Activated CD8-positive, alpha-beta memory T cell treated with anti-CD3 and anti-CD28 coated beads, Interleukin-2, amount 10 ng/mL, durations not matched to agents 7 days and 5 days (primary cell): Measurements from ENCODE around the gene SIPA1L3. TPM values are rescaled to one million over a fixed set of nuclear protein-coding genes. Genes with fewer than 3 reads are reported as not detected.

ENCODE experiments used
- ATAC-seq: fragments of 150-1000 bp; cut with Tn5 transposase; one replicate; pipeline ENCODE4 v1.10.0; 2021; ENCODE audit warnings: moderate library complexity
- CTCF ChIA-PET: fragments of 350-600 bp; sonication (Branson Sonifier 250); formaldehyde crosslinking; loops from one replicate; lab custom pipeline; 2021; ENCODE audit warnings: antibody characterized with exemption; lab: Charles Lee
- DNase-seq: peaks from one replicate; pipeline ENCODE4 v3.0.0-alpha.2; 2020
- H3K27ac Mint-ChIP-seq: one replicate; pipeline ENCODE4 v1.8.0; 2021; ENCODE audit warnings: mild to moderate bottlenecking, mixed read lengths
- H3K27me3 Mint-ChIP-seq: one replicate; pipeline ENCODE4 v1.8.0; 2021; ENCODE audit warnings: mixed read lengths
- H3K36me3 Mint-ChIP-seq: one replicate; pipeline ENCODE4 v1.8.0; 2021; ENCODE audit warnings: mild to moderate bottlenecking, mixed read lengths
- H3K4me1 Mint-ChIP-seq: one replicate; pipeline ENCODE4 v1.8.0; 2021; ENCODE audit warnings: mixed read lengths
- H3K4me3 Mint-ChIP-seq: one replicate; pipeline ENCODE4 v1.8.0; 2021; ENCODE audit warnings: mild to moderate bottlenecking, moderate library complexity, mixed read lengths
- H3K9me3 Mint-ChIP-seq: one replicate; pipeline ENCODE4 v1.8.0; 2022; ENCODE audit warnings: low read depth, mixed read lengths
- total RNA-seq, 2 experiments: library from RNA; stranded (reverse); gene quantifications; one replicate each; pipeline ENCODE4 v1.2.3, GENCODE V29; 2021

SIPA1L3 gene
- total RNA-seq, 2 experiments from 2014 or later = 16.6 to 21.6 TPM

GRCh38 chr19:37926711-37927110 is 19.7 kb downstream of the SIPA1L3 start:
- H3K9me3 Mint-ChIP-seq = no peaks in the 10 kb centered on the region
- no peak overlapping the region for H3K27ac Mint-ChIP-seq
- no peaks in the 10 kb centered on the region for H3K27me3 Mint-ChIP-seq
- H3K4me1 Mint-ChIP-seq = no peaks in the 10 kb centered on the region
- DNase-seq (no peak), ATAC-seq (no peak)
- CTCF ChIA-PET = no interaction called here
- no peak overlapping the region for H3K4me3 Mint-ChIP-seq
- H3K36me3 Mint-ChIP-seq = peaks cover 7% of the 10 kb centered on the region

- ATAC-seq = no peak
- Mint-ChIP-seq H3K9me3 (no peaks in the 10 kb centered on the region), H3K27ac (no peak overlapping the region), H3K4me3 (no peak overlapping the region), H3K4me1 (no peaks in the 10 kb centered on the region), H3K27me3 (no peaks in the 10 kb centered on the region), H3K36me3 (peaks cover 7% of the 10 kb centered on the region)
- CTCF ChIA-PET = no interaction called here
- DNase-seq = no peak
Observed at GRCh38 chr19:37928527-37929286, 21.7 kb downstream of the SIPA1L3 start.

- H3K4me3 Mint-ChIP-seq = no peak overlapping the region
- DNase-seq (no peak), ATAC-seq (no peak)
- no peak overlapping the region for H3K27ac Mint-ChIP-seq
- no peaks in the 10 kb centered on the region for H3K9me3 Mint-ChIP-seq
- H3K4me1 Mint-ChIP-seq = no peaks in the 10 kb centered on the region
- H3K36me3 Mint-ChIP-seq = peaks cover 7% of the 10 kb centered on the region
- no peaks in the 10 kb centered on the region for H3K27me3 Mint-ChIP-seq
- CTCF ChIA-PET = no interaction called here
Observed at GRCh38 chr19:37929355-37929923, 22.4 kb downstream of the SIPA1L3 start.

GRCh38 chr19:37930416-37930815 is 23.4 kb downstream of the SIPA1L3 start:
- ATAC-seq = no peak
- H3K4me1 Mint-ChIP-seq = no peaks in the 10 kb centered on the region
- H3K27ac Mint-ChIP-seq = no peak overlapping the region
- CTCF ChIA-PET = interaction anchor here (0.7 kb wide), 1 partner anchor 32 kb away, joined by 4 read pairs; no protein-coding TSS in a partner anchor
- H3K4me3 Mint-ChIP-seq = no peak overlapping the region
- peaks cover 8% of the 10 kb centered on the region for H3K36me3 Mint-ChIP-seq
- H3K9me3 Mint-ChIP-seq = peaks cover 7% of the 10 kb centered on the region
- H3K27me3 Mint-ChIP-seq = no peaks in the 10 kb centered on the region
- no peak for DNase-seq

GRCh38 chr19:37931881-37932655 is 25.1 kb downstream of the SIPA1L3 start:
- CTCF ChIA-PET = no interaction called here
- no peak overlapping the region for H3K27ac Mint-ChIP-seq
- no peak for DNase-seq
- H3K4me3 Mint-ChIP-seq = no peak overlapping the region
- no peaks in the 10 kb centered on the region for H3K27me3 Mint-ChIP-seq
- ATAC-seq = no peak
- no peaks in the 10 kb centered on the region for H3K4me1 Mint-ChIP-seq
- H3K36me3 Mint-ChIP-seq = peaks cover 12% of the 10 kb centered on the region
- H3K9me3 Mint-ChIP-seq = peaks cover 12% of the 10 kb centered on the region

- CTCF ChIA-PET = interaction anchor here (0.6 kb wide), 1 partner anchor 1558 kb away, joined by 4 read pairs; no protein-coding TSS in a partner anchor
- DNase-seq (no peak), ATAC-seq (no peak)
- H3K9me3 Mint-ChIP-seq = peaks cover 12% of the 10 kb centered on the region
- H3K36me3 Mint-ChIP-seq = peaks cover 14% of the 10 kb centered on the region
- H3K27ac Mint-ChIP-seq = no peak overlapping the region
- H3K4me3 Mint-ChIP-seq = no peak overlapping the region
- H3K4me1 Mint-ChIP-seq = no peaks in the 10 kb centered on the region
- no peaks in the 10 kb centered on the region for H3K27me3 Mint-ChIP-seq
Observed at GRCh38 chr19:37932985-37933936, 26.3 kb downstream of the SIPA1L3 start.

GRCh38 chr19:37933937-37934358 is 26.9 kb downstream of the SIPA1L3 start:
- H3K27ac Mint-ChIP-seq = no peak overlapping the region
- CTCF ChIA-PET = interaction anchor here (0.6 kb wide), 1 partner anchor 1559 kb away, joined by 4 read pairs; no protein-coding TSS in a partner anchor

GRCh38 chr19:37935341-37935740 is 28.3 kb downstream of the SIPA1L3 start:
- H3K27me3 Mint-ChIP-seq = no peaks in the 10 kb centered on the region
- ATAC-seq (no peak), DNase-seq (no peak)
- no peak overlapping the region for H3K4me3 Mint-ChIP-seq
- CTCF ChIA-PET = no interaction called here
- no peaks in the 10 kb centered on the region for H3K4me1 Mint-ChIP-seq
- peaks cover 16% of the 10 kb centered on the region for H3K36me3 Mint-ChIP-seq
- H3K27ac Mint-ChIP-seq = no peak overlapping the region
- H3K9me3 Mint-ChIP-seq = peaks cover 15% of the 10 kb centered on the region

More at GRCh38 chr19:37933937-37934358, 26.9 kb downstream of the SIPA1L3 start:
- Mint-ChIP-seq H3K36me3 (peaks cover 15% of the 10 kb centered on the region), H3K4me3 (no peak overlapping the region), H3K27me3 (no peaks in the 10 kb centered on the region), H3K4me1 (no peaks in the 10 kb centered on the region), H3K9me3 (peaks cover 13% of the 10 kb centered on the region)
- no peak for DNase-seq
- no peak for ATAC-seq

GRCh38 chr19:37936166-37936565 is 29.2 kb downstream of the SIPA1L3 start:
- H3K36me3 Mint-ChIP-seq = peaks cover 10% of the 10 kb centered on the region
- DNase-seq (no peak), ATAC-seq (no peak)
- H3K4me1 Mint-ChIP-seq = no peaks in the 10 kb centered on the region
- no peak overlapping the region for H3K4me3 Mint-ChIP-seq
- no peak overlapping the region for H3K27ac Mint-ChIP-seq
- H3K27me3 Mint-ChIP-seq = no peaks in the 10 kb centered on the region
- CTCF ChIA-PET = no interaction called here
- H3K9me3 Mint-ChIP-seq = peaks cover 15% of the 10 kb centered on the region

- no peaks in the 10 kb centered on the region for H3K27me3 Mint-ChIP-seq
- DNase-seq = no peak
- H3K4me3 Mint-ChIP-seq = no peak overlapping the region
- no peak overlapping the region for H3K27ac Mint-ChIP-seq
- ATAC-seq = no peak
- H3K9me3 Mint-ChIP-seq = peaks cover 15% of the 10 kb centered on the region
- CTCF ChIA-PET = no interaction called here
- H3K4me1 Mint-ChIP-seq = no peaks in the 10 kb centered on the region
- H3K36me3 Mint-ChIP-seq = peaks cover 10% of the 10 kb centered on the region
Observed at GRCh38 chr19:37936886-37937285, 29.9 kb downstream of the SIPA1L3 start.

- Mint-ChIP-seq H3K9me3 (peaks cover 15% of the 10 kb centered on the region), H3K4me1 (no peaks in the 10 kb centered on the region), H3K36me3 (peaks cover 10% of the 10 kb centered on the region), H3K27ac (no peak overlapping the region), H3K4me3 (no peak overlapping the region), H3K27me3 (no peaks in the 10 kb centered on the region)
- CTCF ChIA-PET = interaction anchor here (1.1 kb wide), 1 partner anchor 11 kb away, joined by 5 read pairs; no protein-coding TSS in a partner anchor
- ATAC-seq (no peak), DNase-seq (no peak)
Observed at GRCh38 chr19:37938353-37938752, 31.3 kb downstream of the SIPA1L3 start.

GRCh38 chr19:37941782-37942515 is 34.9 kb downstream of the SIPA1L3 start:
- peaks cover 4% of the 10 kb centered on the region for H3K9me3 Mint-ChIP-seq
- no peaks in the 10 kb centered on the region for H3K27me3 Mint-ChIP-seq
- no peaks in the 10 kb centered on the region for H3K4me1 Mint-ChIP-seq
- peaks cover 3% of the 10 kb centered on the region for H3K36me3 Mint-ChIP-seq
- H3K4me3 Mint-ChIP-seq = no peak overlapping the region
- ATAC-seq (no peak), DNase-seq (no peak)
- CTCF ChIA-PET = no interaction called here
- H3K27ac Mint-ChIP-seq = no peak overlapping the region
